WERI-Rb-1 (cell line): Measurements from ENCODE around the gene TEX53.

Experiments used
- DNase-seq: peaks from one replicate; pipeline ENCODE4 v3.0.0-alpha.2; 2020
- H3K27ac ChIP-seq: fragments of 250-450 bp; sonication (Bioruptor Pico); 2 replicates; pipeline ENCODE4 v1.5.1; 2020; ENCODE audit warnings: mild to moderate bottlenecking, moderate library complexity
- H3K27me3 ChIP-seq: fragments of 250-450 bp; sonication (Bioruptor Pico); 2 replicates; pipeline ENCODE4 v1.5.1; 2021; ENCODE audit warnings: mild to moderate bottlenecking, low read depth, moderate library complexity; ENCODE audit not compliant: insufficient read depth, severe bottlenecking
- H3K36me3 ChIP-seq: fragments of 250-450 bp; sonication (Bioruptor Pico); 2 replicates; pipeline ENCODE4 v1.5.1; 2020; ENCODE audit warnings: mild to moderate bottlenecking, moderate library complexity
- H3K4me3 ChIP-seq: 2 replicates; pipeline ENCODE4 v1.5.1; 2011; ENCODE audit warnings: low read depth, mild to moderate bottlenecking, control low read depth, low read length
- H3K9me3 ChIP-seq: fragments of 250-450 bp; sonication (Bioruptor Pico); 2 replicates; pipeline ENCODE4 v1.5.1; 2021; ENCODE audit warnings: mild to moderate bottlenecking, moderate library complexity; ENCODE audit not compliant: severe bottlenecking
- TF ChIP-seq, protein P1 (sequence below): IDR thresholded peaks from 2 replicates; pipeline ENCODE4 v1.5.1; 2011; ENCODE audit warnings: low read depth, mild to moderate bottlenecking, control low read depth, inconsistent platforms, low read length

The TEX53 gene

GRCh38 chr9:114685951-114686350 lies 28.3 kb upstream of the TEX53 start:
- TF ChIP-seq, protein P1, sequence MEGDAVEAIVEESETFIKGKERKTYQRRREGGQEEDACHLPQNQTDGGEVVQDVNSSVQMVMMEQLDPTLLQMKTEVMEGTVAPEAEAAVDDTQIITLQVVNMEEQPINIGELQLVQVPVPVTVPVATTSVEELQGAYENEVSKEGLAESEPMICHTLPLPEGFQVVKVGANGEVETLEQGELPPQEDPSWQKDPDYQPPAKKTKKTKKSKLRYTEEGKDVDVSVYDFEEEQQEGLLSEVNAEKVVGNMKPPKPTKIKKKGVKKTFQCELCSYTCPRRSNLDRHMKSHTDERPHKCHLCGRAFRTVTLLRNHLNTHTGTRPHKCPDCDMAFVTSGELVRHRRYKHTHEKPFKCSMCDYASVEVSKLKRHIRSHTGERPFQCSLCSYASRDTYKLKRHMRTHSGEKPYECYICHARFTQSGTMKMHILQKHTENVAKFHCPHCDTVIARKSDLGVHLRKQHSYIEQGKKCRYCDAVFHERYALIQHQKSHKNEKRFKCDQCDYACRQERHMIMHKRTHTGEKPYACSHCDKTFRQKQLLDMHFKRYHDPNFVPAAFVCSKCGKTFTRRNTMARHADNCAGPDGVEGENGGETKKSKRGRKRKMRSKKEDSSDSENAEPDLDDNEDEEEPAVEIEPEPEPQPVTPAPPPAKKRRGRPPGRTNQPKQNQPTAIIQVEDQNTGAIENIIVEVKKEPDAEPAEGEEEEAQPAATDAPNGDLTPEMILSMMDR: no peak
- no peaks in the 10 kb centered on the region for H3K36me3 ChIP-seq

DNA sequence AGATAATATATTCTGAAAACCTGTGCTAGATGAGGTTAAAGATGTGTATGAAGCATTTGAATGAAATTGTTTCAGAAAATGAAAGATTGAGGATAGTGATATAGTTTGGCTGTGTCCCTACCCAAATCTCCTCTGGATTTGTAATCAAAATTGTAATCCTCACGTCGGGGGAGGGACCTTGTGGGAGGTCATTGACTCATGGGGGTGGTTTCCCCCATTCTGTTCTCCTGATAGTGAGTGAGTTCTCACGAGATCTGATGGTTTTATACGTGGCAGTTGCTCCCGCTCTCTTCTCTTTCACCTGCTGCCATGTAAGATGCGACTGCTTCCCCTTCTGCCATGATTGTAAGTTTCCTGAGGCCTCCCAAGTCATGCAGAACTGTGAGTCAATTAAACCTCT lies 26.4 kb upstream of the TEX53 start:
- Histone ChIP-seq H3K27me3 (no peaks in the 10 kb centered on the region), H3K4me3 (no peak overlapping the region), H3K9me3 (no peaks in the 10 kb centered on the region), H3K27ac (no peak overlapping the region), H3K36me3 (no peaks in the 10 kb centered on the region)
- no peak for DNase-seq
- TF ChIP-seq, protein P1: no peak

More at GRCh38 chr9:114685951-114686350, 28.3 kb upstream of the TEX53 start:
- H3K27ac ChIP-seq: no peak overlapping the region
- H3K4me3 ChIP-seq: no peak overlapping the region
- H3K9me3 ChIP-seq: no peaks in the 10 kb centered on the region
- H3K27me3 ChIP-seq: no peaks in the 10 kb centered on the region
- no peak for DNase-seq

- H3K9me3 ChIP-seq: no peaks in the 10 kb centered on the region
- no peaks in the 10 kb centered on the region for H3K27me3 ChIP-seq
- H3K27ac ChIP-seq: no peak overlapping the region
- no peak overlapping the region for H3K4me3 ChIP-seq
- TF ChIP-seq, protein P1: no peak
- DNase-seq: no peak
- no peaks in the 10 kb centered on the region for H3K36me3 ChIP-seq
Measured at GRCh38 chr9:114682846-114683245, 25.2 kb upstream of the TEX53 start.

DNA sequence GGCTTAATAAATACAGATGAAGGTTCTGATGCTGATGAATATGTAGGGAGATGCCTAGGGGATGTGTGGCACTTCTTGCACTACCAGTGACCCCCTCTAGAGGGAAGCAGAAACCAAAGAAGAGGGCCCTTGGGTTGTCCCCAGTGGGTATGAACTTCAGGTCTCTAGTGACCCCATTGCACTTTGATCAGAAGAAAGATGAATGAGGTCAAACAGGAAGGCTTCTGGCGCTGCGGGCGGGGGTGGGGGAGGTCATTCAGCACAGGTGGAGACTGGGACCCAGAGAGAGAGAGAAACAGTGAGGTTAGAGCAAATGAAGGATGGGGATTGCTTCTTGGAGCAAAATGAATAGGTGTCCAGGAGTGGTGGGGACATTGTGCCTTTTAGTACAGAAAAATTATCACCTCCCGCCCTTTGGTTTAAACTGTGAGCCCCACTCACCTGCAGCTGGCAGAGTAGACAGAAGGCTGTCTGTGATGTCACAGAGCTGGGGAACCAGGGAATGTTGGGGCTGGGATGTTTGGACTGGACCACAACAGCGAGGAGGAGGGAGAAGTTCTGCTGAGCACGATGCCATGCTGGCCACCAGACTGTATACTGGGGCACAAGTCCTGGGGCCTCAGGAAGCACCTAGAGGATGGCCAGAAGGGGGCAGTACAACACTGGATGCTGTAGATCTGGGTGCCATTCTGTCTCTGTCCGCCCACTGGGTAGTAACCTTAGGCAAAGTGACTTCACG lies 24.2 kb upstream of the TEX53 start, which contains the start of gene TEX48:
TSS of gene TEX48 (minus strand) at position 599 of the 739 bp plus-strand sequence. CDS start 10,469 bp downstream, outside the sequence.
- Histone ChIP-seq H3K36me3 (no peaks in the 10 kb centered on the region), H3K4me3 (no peak within 1 kb of the TSS), H3K27me3 (no peaks in the 10 kb centered on the region), H3K9me3 (no peaks in the 10 kb centered on the region), H3K27ac (no peak within 1 kb of the TSS)
- TF ChIP-seq, protein P1: peak; percentile 93
- DNase-seq: peak; percentile 86

DNA sequence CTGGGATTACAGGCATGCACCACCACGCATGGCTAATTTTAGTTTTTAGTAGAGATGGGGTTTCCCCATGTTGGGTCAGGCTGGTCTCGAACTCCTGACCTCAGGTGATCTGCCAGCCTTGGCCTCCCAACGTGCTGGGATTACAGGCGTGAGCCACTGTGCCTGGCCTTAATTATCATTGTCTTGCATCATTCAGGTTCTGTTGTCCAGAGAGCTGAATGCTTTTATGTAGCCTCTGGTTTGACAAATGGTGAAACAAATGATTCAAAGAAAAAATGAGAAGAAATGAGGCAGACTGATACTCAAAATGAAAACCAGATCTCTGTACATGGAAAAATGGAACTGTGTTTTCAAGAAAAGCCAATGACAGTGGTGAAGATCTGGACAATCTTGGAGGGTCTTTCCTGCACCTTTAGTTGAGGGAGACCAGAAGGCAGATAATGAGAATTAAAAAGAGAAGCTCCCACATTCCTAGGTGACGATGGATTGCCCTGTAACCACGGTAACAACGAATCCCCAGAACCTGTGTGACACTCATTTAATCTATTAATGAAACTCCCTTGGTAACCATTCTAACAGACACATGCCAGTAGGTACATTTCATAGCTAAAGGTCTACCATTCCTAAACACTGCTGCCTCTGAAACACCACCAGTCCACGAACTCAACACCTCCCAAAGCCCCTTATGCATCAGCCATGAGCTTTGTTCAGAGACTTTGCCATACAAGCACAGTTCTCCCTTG lies 22.8 kb upstream of the TEX53 start:
- DNase-seq: no peak
- H3K27ac ChIP-seq: no peak overlapping the region
- H3K27me3 ChIP-seq: no peaks in the 10 kb centered on the region
- H3K9me3 ChIP-seq: no peaks in the 10 kb centered on the region
- no peaks in the 10 kb centered on the region for H3K36me3 ChIP-seq
- H3K4me3 ChIP-seq: no peak overlapping the region
- TF ChIP-seq, protein P1: no peak
